ENCODE measurements around the gene PRRT1. TPM values are rescaled to one million over a fixed set of nuclear protein-coding genes. Genes with fewer than 3 reads are reported as not detected.
A peak's percentile ranks its signal among the peaks of the same experiment; 100 is the strongest.
"Not testable (repeated sequence)": the region's sequence is repeated elsewhere in the genome, so short reads cannot be mapped to it uniquely, and the experiment has no call there.

PRRT1 gene
- total RNA-seq, 2 donors from 2014 or later: 0.17 to 0.29 TPM

DNA sequence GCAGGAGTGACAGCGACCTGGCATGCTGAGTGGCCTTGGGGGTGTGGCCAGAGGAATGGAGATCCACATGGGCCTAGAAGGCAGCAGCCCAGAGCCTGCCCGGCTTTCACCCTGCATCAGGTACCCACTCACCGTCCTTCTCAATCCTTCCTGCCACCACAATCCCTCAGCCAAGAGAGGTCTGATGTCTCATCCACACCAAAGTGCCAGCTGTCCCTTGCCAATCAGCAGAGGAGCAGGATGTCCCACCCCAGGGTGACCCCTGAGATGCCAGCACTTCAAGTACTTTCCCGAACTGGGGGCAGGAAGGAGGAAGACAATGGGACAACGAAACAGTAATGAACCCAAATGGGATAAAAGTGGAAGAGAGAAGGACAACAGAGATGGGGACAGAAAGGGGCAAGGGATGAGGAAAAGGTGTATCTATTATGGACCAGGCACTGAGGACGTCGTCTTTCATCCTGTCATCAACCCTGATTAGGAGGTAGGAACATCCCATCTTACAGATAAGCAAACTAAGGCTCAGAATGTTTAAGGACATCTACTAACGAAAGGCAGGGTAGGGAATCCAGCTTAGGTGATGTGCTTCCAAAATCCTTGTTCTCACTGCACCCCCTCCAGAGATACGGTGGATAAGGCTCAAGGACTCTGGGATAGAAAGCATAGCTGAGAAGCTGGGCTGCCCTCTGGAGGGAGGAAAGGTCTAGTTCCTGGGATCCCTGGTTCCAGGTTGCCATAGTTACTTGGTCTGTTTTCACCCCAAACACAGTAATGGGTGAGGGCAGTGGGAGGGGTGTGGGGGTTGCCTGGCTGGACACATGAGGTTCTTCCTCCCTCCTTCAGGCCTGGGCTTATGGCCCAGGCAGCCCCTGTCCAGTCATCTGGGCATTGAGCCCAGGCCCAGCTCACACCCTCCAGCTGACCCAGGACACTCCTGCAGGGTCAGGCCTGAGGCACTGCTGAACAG, 38.1 kb downstream of the PRRT1 start:
- peak overlapping the region; percentile 15 for H3K27ac Mint-ChIP-seq
- no peak for ATAC-seq (replicated peaks)
- peaks cover 41% of the 10 kb centered on the region for H3K36me3 Mint-ChIP-seq (ENCODE audit: low read depth)
- no peak overlapping the region for H3K4me3 Mint-ChIP-seq
- no peaks in the 10 kb centered on the region for H3K9me3 Mint-ChIP-seq
- H3K4me1 Mint-ChIP-seq: peaks cover 10% of the 10 kb centered on the region
- H3K27me3 Mint-ChIP-seq: peaks cover 4% of the 10 kb centered on the region

DNA sequence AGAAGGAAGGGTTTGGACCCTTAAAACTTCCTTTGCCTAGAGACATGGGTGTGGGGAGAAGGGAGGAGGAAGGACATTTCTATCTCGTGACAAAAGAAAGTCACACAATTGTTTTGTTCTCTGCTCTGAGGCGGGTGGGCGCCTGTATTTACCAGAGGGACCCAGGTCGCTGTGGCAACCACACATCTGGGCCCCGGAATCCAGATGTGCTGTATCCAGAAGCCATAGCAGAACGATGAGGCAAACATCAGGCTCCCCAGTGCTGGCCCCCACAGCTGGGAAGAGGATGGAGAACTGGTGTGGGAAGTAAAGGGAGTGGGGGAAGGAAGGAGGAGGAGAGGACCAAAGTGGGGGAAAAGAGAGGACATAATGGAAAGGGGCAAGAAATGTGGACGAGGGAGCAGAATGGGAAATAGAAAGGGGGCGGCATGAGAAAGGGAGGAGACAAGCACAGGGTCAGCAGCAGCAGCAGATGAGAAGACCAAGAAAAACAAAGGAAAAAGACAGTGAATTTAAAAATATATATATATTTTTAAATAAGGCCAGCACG, 39.2 kb downstream of the PRRT1 start:
- Mint-ChIP-seq H3K27ac (peak overlapping the region; percentile 31), H3K4me3 (no peak overlapping the region), H3K4me1 (peaks cover 16% of the 10 kb centered on the region), H3K36me3 (ENCODE audit: low read depth) (peaks cover 30% of the 10 kb centered on the region), H3K9me3 (no peaks in the 10 kb centered on the region), H3K27me3 (peaks cover 12% of the 10 kb centered on the region)
- ATAC-seq (replicated peaks): no peak

DNA sequence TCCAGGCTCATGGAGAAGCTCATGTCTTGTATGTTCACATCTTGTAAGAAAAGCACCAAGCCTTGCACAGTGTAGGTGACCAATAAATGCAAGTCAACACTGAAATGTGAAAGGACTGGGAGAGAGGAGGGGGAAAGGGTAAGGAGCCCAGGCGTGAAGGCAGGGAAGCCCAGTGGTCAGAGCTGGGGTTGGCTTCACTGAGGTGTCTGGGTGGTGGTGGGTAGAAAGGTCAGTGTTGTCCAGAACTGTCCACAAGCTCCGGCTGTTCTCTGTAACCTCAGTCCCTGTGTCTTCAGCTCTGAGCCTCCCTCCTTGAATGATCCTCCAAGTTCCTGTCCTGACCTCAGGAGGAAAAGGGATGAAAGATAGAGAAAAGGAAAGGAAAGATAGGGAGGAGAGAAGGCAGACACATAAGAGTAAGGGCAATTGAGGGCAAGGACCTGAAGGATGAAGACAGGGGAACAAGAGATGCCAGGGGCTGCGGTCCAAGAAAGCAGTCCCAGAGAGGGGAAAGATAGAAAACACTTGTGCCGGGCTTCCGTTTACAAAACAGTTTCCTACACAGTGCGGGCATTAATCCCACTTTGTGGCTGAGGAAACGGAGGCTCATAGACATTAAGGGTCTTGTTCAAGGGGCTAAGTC, 40.2 kb downstream of the PRRT1 start:
- H3K4me1 Mint-ChIP-seq: peaks cover 16% of the 10 kb centered on the region
- H3K27me3 Mint-ChIP-seq: peaks cover 16% of the 10 kb centered on the region
- H3K27ac Mint-ChIP-seq: peak overlapping the region; percentile 31
- ATAC-seq (replicated peaks): no peak
- peaks cover 20% of the 10 kb centered on the region for H3K36me3 Mint-ChIP-seq (ENCODE audit: low read depth)
- no peaks in the 10 kb centered on the region for H3K9me3 Mint-ChIP-seq
- no peak overlapping the region for H3K4me3 Mint-ChIP-seq

DNA sequence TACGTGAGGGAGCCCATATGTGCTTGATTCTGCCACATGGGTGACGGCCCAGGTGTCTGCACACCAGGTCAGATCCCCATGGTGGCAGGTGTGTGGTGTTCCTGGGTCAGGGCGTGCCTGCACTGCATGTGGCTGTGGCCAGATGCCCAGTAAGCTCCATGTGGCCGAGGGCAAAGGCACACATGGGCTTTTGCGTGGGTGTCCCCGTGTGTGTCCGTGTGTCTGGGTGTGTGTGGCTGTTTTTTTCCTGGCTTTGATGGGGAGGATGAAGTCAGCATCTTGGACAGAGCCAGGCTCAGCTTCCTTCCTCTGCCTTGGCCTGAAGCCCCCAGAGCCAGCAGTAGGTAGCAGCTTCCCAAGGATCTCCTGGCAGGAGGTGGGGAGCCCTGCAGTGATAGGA, 41.1 kb downstream of the PRRT1 start:
- no peaks in the 10 kb centered on the region for H3K9me3 Mint-ChIP-seq
- peaks cover 11% of the 10 kb centered on the region for H3K36me3 Mint-ChIP-seq (ENCODE audit: low read depth)
- peak overlapping the region; percentile 31 for H3K27ac Mint-ChIP-seq
- peaks cover 20% of the 10 kb centered on the region for H3K27me3 Mint-ChIP-seq
- no peak overlapping the region for H3K4me3 Mint-ChIP-seq
- no peak for ATAC-seq (replicated peaks)
- H3K4me1 Mint-ChIP-seq: peaks cover 16% of the 10 kb centered on the region

DNA sequence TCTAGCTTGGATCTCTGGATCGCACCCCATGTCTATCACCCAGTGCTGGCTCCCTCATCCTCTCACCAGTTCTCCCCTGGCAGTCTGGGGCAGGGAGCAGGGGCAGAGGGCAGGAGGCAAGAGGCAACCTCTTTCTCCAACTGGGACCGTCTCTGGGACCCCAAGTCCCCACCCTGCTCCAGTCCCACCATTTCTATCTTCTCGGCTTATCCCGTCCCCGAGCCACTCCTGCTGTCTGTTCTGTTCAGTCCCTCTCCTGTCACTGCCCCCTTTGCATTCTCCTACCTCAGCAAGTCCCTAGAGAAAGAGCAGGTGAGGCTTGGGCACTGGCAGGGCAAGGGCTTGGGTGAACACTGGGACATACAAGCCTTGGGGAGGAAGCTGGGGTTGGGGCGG, 42.0 kb downstream of the PRRT1 start:
- no peaks in the 10 kb centered on the region for H3K9me3 Mint-ChIP-seq
- no peak overlapping the region for H3K4me3 Mint-ChIP-seq
- ATAC-seq (replicated peaks): no peak
- H3K36me3 Mint-ChIP-seq (ENCODE audit: low read depth): peaks cover 2% of the 10 kb centered on the region
- peak overlapping the region; percentile 49 for H3K27ac Mint-ChIP-seq
- H3K27me3 Mint-ChIP-seq: peaks cover 26% of the 10 kb centered on the region
- peaks cover 16% of the 10 kb centered on the region for H3K4me1 Mint-ChIP-seq

DNA sequence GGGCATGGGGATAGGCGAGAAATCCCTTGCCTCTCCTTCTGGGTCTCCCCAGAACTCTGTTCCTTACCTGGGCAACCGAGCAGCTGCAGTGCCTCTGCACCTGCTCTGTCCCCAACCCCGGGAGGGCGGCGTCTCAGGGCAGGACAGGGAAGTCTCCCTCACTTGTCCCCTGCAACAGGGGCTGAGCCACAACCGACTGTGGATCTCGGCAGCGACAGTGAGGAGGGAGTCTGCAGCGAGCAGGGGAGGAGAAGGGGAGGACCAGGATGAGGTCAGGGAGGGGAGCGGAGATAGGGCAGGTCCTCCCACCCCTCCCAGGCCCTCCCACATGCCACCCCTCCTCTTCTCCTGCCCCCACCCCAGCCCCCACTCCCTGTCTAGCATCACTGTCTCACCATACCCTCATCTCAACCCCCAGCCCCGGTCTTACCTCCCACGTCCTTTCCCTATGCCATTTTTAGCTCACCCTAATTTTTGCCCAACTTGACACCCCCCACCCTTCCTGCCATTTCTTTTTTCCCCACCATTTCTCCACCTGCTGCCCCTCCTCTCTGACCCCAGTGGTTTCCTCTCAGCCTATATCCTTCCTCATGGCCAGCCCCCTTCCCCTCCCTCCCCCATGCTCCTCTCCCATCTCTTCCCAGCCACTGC, 42.5 kb downstream of the PRRT1 start, which contains the start of gene TNXB:
TNXB (minus strand) TSS at position 225 of the 651 bp plus-strand sequence. CDS start 11,140 bp downstream, outside the sequence.
- Mint-ChIP-seq H3K27ac (peak within 1 kb of the TSS; percentile 63), H3K36me3 (ENCODE audit: low read depth) (no peaks in the 10 kb centered on the region), H3K27me3 (peaks cover 31% of the 10 kb centered on the region), H3K4me1 (peaks cover 16% of the 10 kb centered on the region), H3K4me3 (no peak within 1 kb of the TSS), H3K9me3 (no peaks in the 10 kb centered on the region)
- ATAC-seq (replicated peaks): no peak

DNA sequence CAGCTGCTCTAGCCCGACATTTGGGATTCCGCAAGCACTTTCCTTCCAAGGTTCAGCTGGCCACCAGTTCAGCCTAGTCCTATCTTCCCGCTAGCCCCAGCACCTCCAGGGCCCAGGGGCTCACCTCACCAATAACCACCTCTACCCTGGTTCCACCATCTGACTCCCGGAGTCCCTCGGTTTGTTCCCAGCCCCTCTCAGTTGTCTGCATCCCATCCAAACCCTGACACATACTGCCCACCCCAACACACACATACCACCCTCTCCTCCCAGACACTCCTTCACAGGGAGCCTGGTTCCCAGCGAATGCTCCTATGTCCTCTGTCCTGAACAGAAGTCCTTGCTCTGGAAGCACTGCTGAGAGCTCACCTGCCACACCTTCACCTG, 43.0 kb downstream of the PRRT1 start:
- Mint-ChIP-seq H3K4me1 (peaks cover 16% of the 10 kb centered on the region), H3K4me3 (no peak overlapping the region), H3K27me3 (peaks cover 34% of the 10 kb centered on the region), H3K9me3 (no peaks in the 10 kb centered on the region), H3K27ac (peak overlapping the region; percentile 63), H3K36me3 (ENCODE audit: low read depth) (no peaks in the 10 kb centered on the region)
- no peak for ATAC-seq (replicated peaks)

DNA sequence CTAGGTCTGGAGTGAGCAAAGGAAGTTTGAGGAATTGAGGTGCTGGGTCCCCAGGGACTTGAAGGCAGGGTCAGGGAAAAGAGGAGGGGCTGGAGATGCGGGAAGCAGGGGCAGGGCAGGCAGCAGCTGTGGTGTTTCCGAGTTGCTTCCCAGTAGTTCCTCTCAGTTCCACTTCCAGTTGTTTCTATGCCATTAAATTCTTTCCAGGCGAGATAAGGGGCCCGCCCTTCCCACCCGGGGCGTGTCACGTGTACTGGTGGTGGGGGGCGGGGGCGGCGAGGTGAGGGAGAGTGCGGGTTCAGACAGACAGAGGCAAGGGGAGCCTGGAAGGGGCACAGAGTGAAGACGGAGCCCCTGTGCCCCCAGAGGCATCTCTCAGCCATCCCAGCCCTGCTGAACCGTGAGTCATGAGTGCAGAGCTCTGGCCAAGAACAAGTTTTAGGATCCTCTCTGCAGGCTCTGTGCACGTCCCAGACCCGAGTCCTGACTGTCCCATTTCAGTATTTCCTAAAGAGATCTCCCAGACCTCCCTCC, 43.6 kb downstream of the PRRT1 start:
- H3K36me3 Mint-ChIP-seq (ENCODE audit: low read depth): no peaks in the 10 kb centered on the region
- H3K4me3 Mint-ChIP-seq: no peak overlapping the region
- peak; percentile 25 for ATAC-seq (replicated peaks)

DNA sequence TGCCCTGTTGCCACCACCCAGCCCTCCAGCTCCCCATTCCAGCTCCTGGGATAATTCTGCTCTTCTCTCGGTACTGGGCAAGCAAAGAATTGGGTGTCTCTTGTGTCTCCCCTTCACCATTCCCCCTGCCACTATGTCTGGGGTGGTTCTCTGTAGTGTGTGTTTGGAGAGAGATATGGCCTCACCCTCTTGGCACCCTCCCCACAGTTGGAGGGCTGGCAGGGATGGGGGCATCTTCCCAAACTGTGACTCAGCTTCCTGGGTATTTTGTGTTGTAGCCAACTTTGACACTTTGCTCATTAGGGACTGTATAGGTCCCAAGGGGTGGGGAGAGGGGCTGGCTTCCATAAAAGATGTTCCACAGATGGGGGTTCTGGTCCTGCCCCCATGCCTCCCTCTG, 44.3 kb downstream of the PRRT1 start:
- Mint-ChIP-seq H3K36me3 (ENCODE audit: low read depth) (no peaks in the 10 kb centered on the region), H3K4me3 (no peak overlapping the region), H3K9me3 (no peaks in the 10 kb centered on the region), H3K27me3 (peaks cover 37% of the 10 kb centered on the region), H3K27ac (no peak overlapping the region), H3K4me1 (peaks cover 16% of the 10 kb centered on the region)
- no peak for ATAC-seq (replicated peaks)

More for the DNA sequence above, 43.6 kb downstream of the PRRT1 start:
- Mint-ChIP-seq H3K9me3 (no peaks in the 10 kb centered on the region), H3K4me1 (peaks cover 16% of the 10 kb centered on the region), H3K27ac (peak overlapping the region; percentile 63), H3K27me3 (peaks cover 37% of the 10 kb centered on the region)

DNA sequence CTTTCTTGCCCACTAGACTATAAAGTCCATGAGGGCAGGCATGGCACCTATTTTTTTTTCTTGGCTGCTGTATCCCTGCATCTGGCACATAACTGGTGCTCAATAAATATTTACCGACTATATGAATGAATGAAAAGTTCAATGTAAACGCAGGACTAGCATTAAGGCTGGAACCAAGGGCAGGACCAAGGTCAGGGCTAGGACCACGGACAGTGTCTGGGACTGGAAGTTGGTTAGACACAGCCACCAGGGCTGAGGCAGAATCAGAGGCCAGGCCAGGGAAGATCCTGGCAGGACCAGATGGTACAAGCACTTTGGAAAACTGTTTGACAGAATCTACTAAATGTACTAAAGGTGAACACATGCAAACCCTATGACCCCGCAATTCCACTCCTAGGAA, 46.3 kb downstream of the PRRT1 start:
- no peak for ATAC-seq (replicated peaks)
- H3K27ac Mint-ChIP-seq: no peak overlapping the region
- no peaks in the 10 kb centered on the region for H3K36me3 Mint-ChIP-seq (ENCODE audit: low read depth)
- no peaks in the 10 kb centered on the region for H3K9me3 Mint-ChIP-seq
- peaks cover 37% of the 10 kb centered on the region for H3K27me3 Mint-ChIP-seq
- H3K4me1 Mint-ChIP-seq: peaks cover 16% of the 10 kb centered on the region
- no peak overlapping the region for H3K4me3 Mint-ChIP-seq

DNA sequence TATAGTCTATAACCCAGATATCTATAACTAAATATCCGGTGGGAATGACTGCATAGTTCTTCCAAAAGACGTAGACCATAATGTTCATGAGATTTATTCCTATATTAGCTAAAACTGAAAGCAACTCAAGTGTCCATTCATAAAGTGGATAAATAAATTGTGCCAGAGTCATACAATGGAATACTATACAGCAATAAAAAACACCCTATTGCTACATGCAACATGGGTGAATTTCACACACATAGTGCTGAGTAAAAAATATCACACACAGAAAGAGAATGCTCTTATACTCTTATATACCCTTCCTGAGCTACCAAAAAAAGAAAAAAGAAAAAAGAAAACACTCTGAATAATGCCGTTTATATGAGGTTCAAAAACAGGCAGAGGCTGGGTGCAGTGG, 49.5 kb downstream of the PRRT1 start:
- no peak overlapping the region for H3K27ac Mint-ChIP-seq
- H3K4me3 Mint-ChIP-seq: no peak overlapping the region
- ATAC-seq (replicated peaks): no peak
- H3K4me1 Mint-ChIP-seq: no peaks in the 10 kb centered on the region
- H3K9me3 Mint-ChIP-seq: no peaks in the 10 kb centered on the region
- H3K36me3 Mint-ChIP-seq (ENCODE audit: low read depth): no peaks in the 10 kb centered on the region
- peaks cover 39% of the 10 kb centered on the region for H3K27me3 Mint-ChIP-seq

DNA sequence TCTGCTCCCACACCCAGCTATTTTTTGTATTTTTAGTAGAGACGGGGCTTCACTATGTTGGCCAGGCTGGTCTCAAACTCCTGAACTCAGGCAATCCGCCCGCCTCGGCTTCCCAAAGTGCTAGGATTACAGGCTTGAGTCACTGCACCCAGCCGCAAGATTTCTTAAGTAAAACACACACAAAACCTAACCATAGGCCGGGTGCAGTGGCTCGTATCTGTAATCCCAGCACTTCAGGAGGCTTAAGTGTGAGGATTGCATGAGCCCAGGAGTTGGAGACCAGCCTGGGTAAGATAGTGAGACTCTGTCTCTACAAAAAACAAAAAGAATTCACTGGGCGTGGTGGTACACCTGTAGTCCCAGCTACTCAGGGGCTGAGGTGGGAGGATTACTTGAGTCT, 51.5 kb downstream of the PRRT1 start:
- H3K36me3 Mint-ChIP-seq (ENCODE audit: low read depth); H3K9me3 Mint-ChIP-seq; ATAC-seq (replicated peaks); H3K27ac Mint-ChIP-seq; H3K4me3 Mint-ChIP-seq; H3K4me1 Mint-ChIP-seq: not testable (repeated sequence)
- peaks cover 40% of the 10 kb centered on the region for H3K27me3 Mint-ChIP-seq

Measured in activated T-helper 17 cell treated with anti-CD3 and anti-CD28 coated beads, Interleukin-2, amount 50 U/mL, for 72 hours (primary cell).